Kidney epithelial cell (primary cell): ENCODE results near the gene RTN3. TPM values are rescaled to one million over a fixed set of nuclear protein-coding genes. Genes with fewer than 3 reads are reported as not detected.

Experiments
- DNase-seq: peaks from one replicate; pipeline ENCODE4 v3.0.0-alpha.2; 2010; ENCODE audit warnings: low read depth
- H3K27me3 ChIP-seq: 2 replicates; pipeline ENCODE4 v1.6.0; 2011; ENCODE audit warnings: low read length; ENCODE audit not compliant: control insufficient read depth, insufficient read depth
- H3K36me3 ChIP-seq: 2 replicates; pipeline ENCODE4 v1.5.1; 2011; ENCODE audit warnings: low read length; ENCODE audit not compliant: control insufficient read depth, insufficient read depth
- H3K4me3 ChIP-seq: 2 replicates; pipeline ENCODE4 v1.5.1; 2011; ENCODE audit warnings: low read depth, mild to moderate bottlenecking, control low read depth, low read length
- total RNA-seq: library from RNA; depleted of rRNA; stranded (reverse); fragments of >200 nt; gene quantifications from 2 replicates; pipeline ENCODE4 v1.2.3, GENCODE V29; 2015
- TF ChIP-seq, protein P1 (sequence below): IDR thresholded peaks from 2 replicates; pipeline ENCODE4 v1.5.1; 2011; ENCODE audit warnings: mild to moderate bottlenecking, moderate library complexity, low read length, control low read depth, inconsistent platforms; ENCODE audit not compliant: insufficient read depth, poor library complexity, severe bottlenecking

RTN3 gene
- total RNA-seq, 1 donor from 2014 or later: 107 TPM

DNA sequence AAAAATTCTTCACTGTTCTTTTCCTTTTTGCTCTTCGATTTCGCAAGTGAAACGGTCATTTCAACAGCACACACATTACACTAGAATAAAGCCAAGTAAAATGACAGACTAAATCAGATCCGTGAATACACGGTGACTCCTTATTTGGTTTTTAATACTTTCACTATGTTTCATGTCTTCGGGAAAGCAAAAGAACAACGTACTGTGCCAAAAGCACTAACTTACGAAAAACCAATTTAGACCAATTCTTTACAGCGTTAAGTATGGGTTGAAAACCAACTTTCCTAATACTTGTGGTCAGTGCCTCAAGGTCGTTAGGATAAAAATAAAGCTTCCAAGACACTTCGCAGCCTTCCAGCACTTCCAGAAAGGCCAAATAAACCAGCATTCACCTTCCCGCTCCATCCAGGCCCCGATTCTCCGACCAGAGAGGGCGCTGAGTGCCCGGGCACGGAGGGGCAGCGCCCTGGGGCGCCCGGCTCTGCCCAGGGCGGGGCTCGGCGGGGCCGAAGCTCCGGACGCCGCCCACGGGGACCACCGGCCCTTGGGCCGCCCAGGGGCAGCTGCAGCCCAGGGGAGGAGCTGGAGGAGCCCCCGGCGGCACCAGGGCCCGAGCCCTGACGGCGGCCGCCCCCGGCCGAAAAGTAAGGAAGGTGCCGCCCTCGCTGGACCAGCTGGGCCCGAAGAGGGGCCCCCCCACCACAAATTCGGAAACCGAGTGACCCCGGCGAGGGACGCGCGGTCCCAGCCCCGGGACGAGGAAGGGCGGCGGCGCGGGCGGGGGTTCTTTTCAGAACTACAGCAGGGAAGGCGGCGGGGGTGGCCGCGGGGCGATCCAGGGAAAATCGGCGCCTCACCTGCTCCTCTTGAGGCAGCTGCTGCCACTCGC, 10.6 kb upstream of the RTN3 start:
- no peaks in the 10 kb centered on the region for H3K36me3 ChIP-seq
- TF ChIP-seq, protein P1, sequence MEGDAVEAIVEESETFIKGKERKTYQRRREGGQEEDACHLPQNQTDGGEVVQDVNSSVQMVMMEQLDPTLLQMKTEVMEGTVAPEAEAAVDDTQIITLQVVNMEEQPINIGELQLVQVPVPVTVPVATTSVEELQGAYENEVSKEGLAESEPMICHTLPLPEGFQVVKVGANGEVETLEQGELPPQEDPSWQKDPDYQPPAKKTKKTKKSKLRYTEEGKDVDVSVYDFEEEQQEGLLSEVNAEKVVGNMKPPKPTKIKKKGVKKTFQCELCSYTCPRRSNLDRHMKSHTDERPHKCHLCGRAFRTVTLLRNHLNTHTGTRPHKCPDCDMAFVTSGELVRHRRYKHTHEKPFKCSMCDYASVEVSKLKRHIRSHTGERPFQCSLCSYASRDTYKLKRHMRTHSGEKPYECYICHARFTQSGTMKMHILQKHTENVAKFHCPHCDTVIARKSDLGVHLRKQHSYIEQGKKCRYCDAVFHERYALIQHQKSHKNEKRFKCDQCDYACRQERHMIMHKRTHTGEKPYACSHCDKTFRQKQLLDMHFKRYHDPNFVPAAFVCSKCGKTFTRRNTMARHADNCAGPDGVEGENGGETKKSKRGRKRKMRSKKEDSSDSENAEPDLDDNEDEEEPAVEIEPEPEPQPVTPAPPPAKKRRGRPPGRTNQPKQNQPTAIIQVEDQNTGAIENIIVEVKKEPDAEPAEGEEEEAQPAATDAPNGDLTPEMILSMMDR: peak; percentile 45
- H3K27me3 ChIP-seq: no peaks in the 10 kb centered on the region
- DNase-seq: no peak
- peak overlapping the region; percentile 50 for H3K4me3 ChIP-seq

DNA sequence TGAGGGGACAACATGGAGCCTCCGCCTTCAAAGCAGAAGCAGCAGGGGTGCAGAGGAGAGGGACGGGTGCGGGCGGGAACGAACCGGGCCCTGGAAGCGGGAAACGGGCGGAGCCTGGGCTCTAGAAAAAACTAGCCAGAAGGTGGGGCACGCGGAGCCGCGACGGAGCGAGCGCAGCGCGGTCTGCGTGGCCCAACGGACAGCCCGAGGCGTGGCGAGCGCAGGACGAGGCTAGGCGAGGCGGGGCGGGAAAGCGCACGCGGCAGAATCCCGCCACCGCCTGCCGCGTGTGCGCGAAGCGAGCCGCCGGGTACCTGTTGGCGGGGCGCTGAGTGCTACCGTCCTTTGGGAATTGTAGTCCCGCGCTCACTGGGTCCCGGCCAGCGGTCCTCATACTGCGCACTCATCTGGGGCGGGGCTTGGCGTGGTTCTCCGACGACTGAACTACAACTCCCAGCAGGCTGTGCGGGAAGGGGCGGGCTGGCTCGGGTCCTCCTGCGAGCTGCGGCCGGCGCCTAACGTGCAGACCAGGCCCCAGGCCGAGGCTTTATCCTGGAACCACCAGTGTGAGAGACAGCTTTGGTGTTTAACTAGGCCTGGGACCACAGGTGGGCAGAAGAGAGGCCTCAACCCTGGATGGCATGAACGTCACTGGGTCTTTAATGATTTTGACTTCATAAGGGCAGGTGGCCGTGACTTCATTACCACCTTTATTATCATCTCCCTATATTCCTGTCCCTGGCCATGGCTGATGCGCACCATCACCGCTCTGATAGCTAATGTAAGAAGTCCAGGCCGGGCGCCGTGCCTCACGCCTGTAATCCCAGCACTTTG, 9.8 kb upstream of the RTN3 start, which contains the start of gene ATL3:
Gene ATL3, minus strand, starts transcription at position 55 of the 834 bp plus-strand sequence. Its CDS starts 41 bp downstream, at position 14.
- DNase-seq: peak; percentile 80
- TF ChIP-seq, protein P1: peak; percentile 11

DNA sequence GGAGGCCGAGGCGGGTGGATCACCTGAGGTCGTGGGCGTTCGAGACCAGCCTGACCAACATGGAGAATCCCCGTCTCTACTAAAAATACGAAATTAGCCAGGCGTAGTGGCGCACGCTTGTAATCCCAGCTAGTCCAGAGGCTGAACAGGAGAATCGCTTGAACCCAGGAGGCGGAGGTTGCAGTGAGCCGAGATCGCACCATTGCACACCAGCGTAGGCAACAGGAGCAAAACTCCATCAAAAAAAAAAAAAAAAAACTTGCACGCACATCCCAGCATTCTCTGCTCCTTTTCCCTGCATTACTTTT, 9.2 kb upstream of the RTN3 start:
- Histone ChIP-seq H3K36me3 (no peaks in the 10 kb centered on the region), H3K4me3 (no peak overlapping the region), H3K27me3 (no peaks in the 10 kb centered on the region)
- no peak for DNase-seq
- TF ChIP-seq, protein P1: no peak

More for the DNA sequence above, 9.8 kb upstream of the RTN3 start, which contains the start of gene ATL3:
- Histone ChIP-seq H3K27me3 (no peaks in the 10 kb centered on the region), H3K4me3 (peak within 1 kb of the TSS; percentile 50), H3K36me3 (no peaks in the 10 kb centered on the region)

DNA sequence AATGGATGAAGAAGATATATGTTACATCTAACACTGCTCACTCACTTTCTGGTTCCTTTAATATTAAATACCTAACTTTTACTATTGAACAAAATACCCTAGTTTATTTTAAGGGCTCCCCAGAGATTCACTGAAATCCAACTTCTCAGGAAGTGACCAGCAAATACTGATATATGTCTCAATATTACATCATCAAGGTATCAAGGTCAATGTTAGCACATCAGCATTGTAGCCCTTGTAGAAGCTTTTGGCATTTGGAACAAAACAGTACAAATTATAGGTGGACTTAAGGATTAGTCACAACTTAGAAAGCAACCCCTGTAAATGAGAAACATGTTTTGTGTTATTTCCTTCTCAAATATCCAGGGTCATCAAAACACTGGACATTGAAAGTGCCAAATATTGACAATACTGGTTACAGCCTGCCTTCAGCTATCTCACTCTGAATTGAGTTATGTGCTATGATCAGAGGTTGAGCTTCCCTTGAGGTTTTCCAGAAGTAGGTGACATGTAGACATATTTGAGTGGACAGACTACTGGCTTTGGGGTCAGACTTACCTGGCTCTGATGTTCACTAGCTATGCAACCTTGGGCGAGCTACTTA, 8.3 kb upstream of the RTN3 start:
- TF ChIP-seq, protein P1: no peak
- Histone ChIP-seq H3K27me3 (no peaks in the 10 kb centered on the region), H3K4me3 (no peak overlapping the region), H3K36me3 (no peaks in the 10 kb centered on the region)
- DNase-seq: no peak

DNA sequence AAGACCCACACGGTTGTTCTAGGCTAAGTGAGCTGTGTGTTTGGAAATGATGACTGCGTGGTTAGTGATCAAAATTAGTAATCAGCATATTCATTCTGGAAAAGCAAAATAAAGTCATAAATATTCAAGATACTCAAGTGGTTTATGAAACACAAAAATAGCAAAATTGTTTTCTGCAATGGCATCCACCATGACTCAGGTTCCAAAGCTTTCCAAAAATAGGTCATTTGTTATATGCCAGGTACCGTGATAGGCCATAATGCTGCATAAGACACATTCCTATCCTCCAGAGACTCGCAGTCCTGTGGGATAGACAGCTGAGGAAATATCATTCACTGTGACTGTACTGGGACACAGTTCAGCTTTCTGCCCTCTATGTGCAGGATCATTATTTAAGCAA, 7.7 kb upstream of the RTN3 start:
- Histone ChIP-seq H3K27me3 (no peaks in the 10 kb centered on the region), H3K36me3 (no peaks in the 10 kb centered on the region), H3K4me3 (no peak overlapping the region)
- TF ChIP-seq, protein P1: no peak
- DNase-seq: no peak
